GM18505 (cell line): ENCODE results near the gene SUCLG1.

Experiments
- ATAC-seq: cut with Tn5 transposase; IDR thresholded peaks from one replicate; pipeline ENCODE4 v1.9.1; 2021; ENCODE audit not compliant: unreplicated experiment
- POLR2A ChIP-seq: IDR thresholded peaks from 4 replicates; pipeline ENCODE4 v1.6.1; 2011; ENCODE audit warnings: borderline replicate concordance; ENCODE audit not compliant: insufficient read depth, insufficient read length; ENCODE audit errors: extremely low read depth

Gene SUCLG1

GRCh38 chr2:84459018-84459943 lies at the start of gene SUCLG1:
SUCLG1 (minus strand) TSS chr2:84459280; CDS start chr2:84459269, 11 bp downstream.
- TF ChIP-seq POLR2A = peak; percentile 68
- ATAC-seq = peak; percentile 98

GRCh38 chr2:84498150-84498799 lies 39.2 kb upstream of the SUCLG1 start:
- no peak for ATAC-seq

GRCh38 chr2:84497285-84497684 lies 38.2 kb upstream of the SUCLG1 start:
- TF ChIP-seq POLR2A = no peak

More at GRCh38 chr2:84498150-84498799, 39.2 kb upstream of the SUCLG1 start:
- no peak for TF ChIP-seq POLR2A

GRCh38 chr2:84496386-84496785 lies 37.3 kb upstream of the SUCLG1 start:
- no peak for TF ChIP-seq POLR2A
- ATAC-seq = no peak

More at GRCh38 chr2:84497285-84497684, 38.2 kb upstream of the SUCLG1 start:
- ATAC-seq = no peak

- no peak for TF ChIP-seq POLR2A
- no peak for ATAC-seq
Observed at GRCh38 chr2:84495539-84496146, 36.6 kb upstream of the SUCLG1 start.

- no peak for TF ChIP-seq POLR2A
Observed at GRCh38 chr2:84494070-84494469, 35.0 kb upstream of the SUCLG1 start.

GRCh38 chr2:84493514-84493913 lies 34.4 kb upstream of the SUCLG1 start:
- no peak for ATAC-seq
- TF ChIP-seq POLR2A = no peak

More at GRCh38 chr2:84494070-84494469, 35.0 kb upstream of the SUCLG1 start:
- ATAC-seq = no peak

GRCh38 chr2:84492571-84492970 lies 33.5 kb upstream of the SUCLG1 start:
- no peak for ATAC-seq
- no peak for TF ChIP-seq POLR2A

GRCh38 chr2:84491741-84492140 lies 32.7 kb upstream of the SUCLG1 start:
- TF ChIP-seq POLR2A = no peak
- no peak for ATAC-seq

- no peak for TF ChIP-seq POLR2A
Observed at GRCh38 chr2:84491256-84491655, 32.2 kb upstream of the SUCLG1 start.

GRCh38 chr2:84487298-84487996 lies 28.4 kb upstream of the SUCLG1 start:
- no peak for TF ChIP-seq POLR2A

More at GRCh38 chr2:84491256-84491655, 32.2 kb upstream of the SUCLG1 start:
- ATAC-seq = no peak

GRCh38 chr2:84486441-84487115 lies 27.5 kb upstream of the SUCLG1 start:
- TF ChIP-seq POLR2A = no peak
- ATAC-seq = no peak

More at GRCh38 chr2:84487298-84487996, 28.4 kb upstream of the SUCLG1 start:
- ATAC-seq = no peak
